ENCODE data around the gene NAA30. TPM values are rescaled to one million over a fixed set of nuclear protein-coding genes. Genes with fewer than 3 reads are reported as not detected.

NAA30 gene
- total and polyA plus RNA-seq, 12 donors: 1.9 to 22.0 (median 15.3) TPM

- H3K4me3 ChIP-seq: no peak overlapping the region
- intact Hi-C loops (cut with DNase I): no loop called here
- no peaks in the 10 kb centered on the region for H3K4me1 ChIP-seq (replicated peaks in 1 of 2)
- 66 to 88% (median 80%) methylated on average over 1 of the region's 1 CpG for WGBS, 4 donors
- no peaks in the 10 kb centered on the region for H3K36me3 ChIP-seq (replicated peaks in 1 of 2)
- no peaks in the 10 kb centered on the region for H3K9me3 ChIP-seq (replicated peaks in 1 of 3)
- TF ChIP-seq CTCF (IDR thresholded peaks at IDR 0.05) (no peak), POLR2A (IDR thresholded peaks at IDR 0.05) (no peak)
- no peaks in the 10 kb centered on the region for H3K27me3 ChIP-seq
- DNase-seq: no peak
- H3K27ac ChIP-seq: no peak overlapping the region
These were observed 26.8 kb downstream of the NAA30 start for GRCh38 chr14:57417228-57417627.

GRCh38 chr14:57418999-57419398 lies 28.6 kb downstream of the NAA30 start:
- intact Hi-C loops (cut with DNase I): no loop called here
- no peaks in the 10 kb centered on the region for H3K9me3 ChIP-seq (replicated peaks in 1 of 3)
- DNase-seq: no peak
- H3K27me3 ChIP-seq: no peaks in the 10 kb centered on the region
- no peaks in the 10 kb centered on the region for H3K36me3 ChIP-seq (replicated peaks in 1 of 2)
- H3K27ac ChIP-seq: no peak overlapping the region
- no peaks in the 10 kb centered on the region for H3K4me1 ChIP-seq (replicated peaks in 1 of 2)
- 90 to 98% (median 96%) methylated on average over 4 of the region's 4 CpGs for WGBS, 4 donors
- TF ChIP-seq POLR2A (IDR thresholded peaks at IDR 0.05) (no peak), CTCF (IDR thresholded peaks at IDR 0.05) (no peak)
- H3K4me3 ChIP-seq: no peak overlapping the region

GRCh38 chr14:57420033-57420432 lies 29.6 kb downstream of the NAA30 start:
- H3K4me3 ChIP-seq: no peak overlapping the region
- no peak for DNase-seq
- WGBS, 4 donors: 63 to 67% (median 65%) methylated on average over 4 of the region's 4 CpGs
- intact Hi-C loops (cut with DNase I): no loop called here
- no peaks in the 10 kb centered on the region for H3K36me3 ChIP-seq (replicated peaks in 1 of 2)
- H3K27ac ChIP-seq: no peak overlapping the region
- H3K27me3 ChIP-seq: no peaks in the 10 kb centered on the region
- no peak for TF ChIP-seq CTCF (IDR thresholded peaks at IDR 0.05)
- no peak for TF ChIP-seq POLR2A (IDR thresholded peaks at IDR 0.05)
- no peaks in the 10 kb centered on the region for H3K9me3 ChIP-seq (replicated peaks in 1 of 3)
- no peaks in the 10 kb centered on the region for H3K4me1 ChIP-seq (replicated peaks in 1 of 2)

- no peaks in the 10 kb centered on the region for H3K4me1 ChIP-seq (replicated peaks in 1 of 2)
- 82 to 91% (median 89%) methylated on average over 3 of the region's 3 CpGs for WGBS, 4 donors
- intact Hi-C loops (cut with DNase I): no loop called here
- no peaks in the 10 kb centered on the region for H3K27me3 ChIP-seq
- no peak overlapping the region for H3K4me3 ChIP-seq
- TF ChIP-seq POLR2A (IDR thresholded peaks at IDR 0.05) (no peak), CTCF (IDR thresholded peaks at IDR 0.05) (no peak)
- no peak overlapping the region for H3K27ac ChIP-seq
- no peak for DNase-seq
- no peaks in the 10 kb centered on the region for H3K9me3 ChIP-seq (replicated peaks in 1 of 3)
- no peaks in the 10 kb centered on the region for H3K36me3 ChIP-seq (replicated peaks in 1 of 2)
These were observed 30.6 kb downstream of the NAA30 start for GRCh38 chr14:57420986-57421385.

Measured in adrenal gland (tissue), 12 donors.